HG03066 (cell line): ENCODE data around the gene MIDN.

Source experiments
- ATAC-seq: cut with Tn5 transposase; IDR thresholded peaks from one replicate; pipeline ENCODE4 v1.9.1; 2021; ENCODE audit warnings: low read depth; ENCODE audit not compliant: unreplicated experiment

Gene MIDN

DNA sequence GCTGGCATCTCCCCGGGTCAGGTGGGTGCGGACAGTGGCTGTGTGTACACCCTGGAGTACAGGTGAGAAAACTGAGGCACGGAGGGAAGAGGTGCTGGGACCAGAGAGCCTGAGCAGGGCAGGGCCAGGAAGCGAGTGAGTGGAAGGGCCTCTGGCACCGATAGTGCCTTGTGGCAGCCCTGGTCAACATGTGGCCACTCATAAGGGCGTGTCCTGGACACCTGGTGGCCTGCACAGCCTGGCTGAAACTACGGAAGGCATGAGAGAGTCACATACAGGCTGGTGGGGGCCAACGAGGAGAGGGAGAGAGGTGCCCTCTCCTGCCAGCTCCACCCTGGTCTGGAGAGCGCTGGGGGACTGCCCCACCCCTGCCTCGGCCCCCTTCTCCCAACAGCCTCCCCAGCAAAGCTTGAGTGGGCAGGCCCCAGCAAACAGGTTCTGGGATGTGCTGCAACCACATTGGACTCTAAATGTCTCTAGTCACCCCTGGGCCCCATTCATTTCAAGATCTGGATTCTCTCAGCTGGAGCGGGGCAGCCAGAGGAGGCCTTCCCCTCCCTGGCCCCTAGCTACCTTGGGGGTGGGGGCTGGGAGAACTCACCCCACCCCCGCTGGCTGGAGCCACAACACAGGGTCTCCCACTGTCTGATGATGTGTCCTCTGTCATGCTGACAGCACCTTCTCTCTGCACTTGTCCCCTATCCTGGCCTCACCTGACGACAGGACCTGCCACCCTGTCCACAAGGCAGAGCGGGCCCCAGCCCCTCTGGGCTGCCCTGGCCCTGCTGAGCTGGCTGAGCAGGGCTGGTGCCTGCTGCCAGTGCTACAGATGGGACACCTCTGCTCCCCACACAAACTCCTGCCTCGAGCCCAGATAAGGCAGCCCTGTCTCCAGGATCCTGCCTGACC lies 16.4 kb upstream of the MIDN start:
- no peak for ATAC-seq

DNA sequence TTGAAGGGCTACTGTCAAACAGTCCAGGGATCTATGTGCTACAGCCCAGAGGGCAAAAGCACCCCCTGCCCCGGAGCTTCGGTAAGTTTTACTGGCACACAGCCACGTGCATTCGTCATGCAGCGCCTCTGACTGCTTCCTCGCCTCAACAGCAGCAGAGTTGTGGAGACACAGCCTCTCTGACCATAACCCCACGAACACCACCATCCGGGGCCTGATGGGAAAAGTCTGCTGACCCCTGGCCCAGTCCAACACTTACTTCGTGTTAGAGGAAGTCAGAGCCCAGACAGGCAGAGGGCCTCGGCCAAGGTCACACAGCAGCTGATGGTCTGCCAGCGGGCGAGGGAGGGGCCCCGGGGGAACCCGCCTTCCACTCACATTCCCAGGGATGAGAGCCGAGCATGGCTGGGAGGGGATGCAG lies 15.7 kb upstream of the MIDN start:
- no peak for ATAC-seq

DNA sequence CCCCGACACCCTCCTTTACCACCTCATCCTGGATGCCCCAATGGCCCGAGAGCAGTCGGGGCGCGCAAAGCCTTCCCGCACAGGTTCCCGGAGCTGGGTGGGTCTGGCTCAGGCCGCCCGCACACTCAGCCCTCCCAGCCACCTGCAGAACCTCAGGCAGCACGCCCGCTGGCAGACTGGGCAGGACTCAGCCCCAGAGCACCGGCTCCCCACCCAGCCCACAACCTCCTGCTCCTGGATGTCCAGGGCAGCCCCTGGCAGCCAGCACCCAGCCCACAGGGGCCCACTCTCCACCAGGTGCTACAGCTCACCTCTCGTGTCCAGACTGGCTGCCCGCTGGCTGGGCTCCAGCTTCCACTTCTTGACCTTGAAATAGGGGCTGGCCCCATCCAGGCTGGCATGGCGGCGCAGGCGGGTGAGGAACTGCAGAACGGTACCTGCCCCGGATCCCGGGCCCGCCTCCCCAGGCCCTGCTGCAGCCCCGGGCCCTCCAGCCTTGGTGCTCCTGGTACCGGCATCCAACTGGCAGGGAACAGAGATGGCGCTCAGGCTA lies 15.2 kb upstream of the MIDN start:
- no peak for ATAC-seq

DNA sequence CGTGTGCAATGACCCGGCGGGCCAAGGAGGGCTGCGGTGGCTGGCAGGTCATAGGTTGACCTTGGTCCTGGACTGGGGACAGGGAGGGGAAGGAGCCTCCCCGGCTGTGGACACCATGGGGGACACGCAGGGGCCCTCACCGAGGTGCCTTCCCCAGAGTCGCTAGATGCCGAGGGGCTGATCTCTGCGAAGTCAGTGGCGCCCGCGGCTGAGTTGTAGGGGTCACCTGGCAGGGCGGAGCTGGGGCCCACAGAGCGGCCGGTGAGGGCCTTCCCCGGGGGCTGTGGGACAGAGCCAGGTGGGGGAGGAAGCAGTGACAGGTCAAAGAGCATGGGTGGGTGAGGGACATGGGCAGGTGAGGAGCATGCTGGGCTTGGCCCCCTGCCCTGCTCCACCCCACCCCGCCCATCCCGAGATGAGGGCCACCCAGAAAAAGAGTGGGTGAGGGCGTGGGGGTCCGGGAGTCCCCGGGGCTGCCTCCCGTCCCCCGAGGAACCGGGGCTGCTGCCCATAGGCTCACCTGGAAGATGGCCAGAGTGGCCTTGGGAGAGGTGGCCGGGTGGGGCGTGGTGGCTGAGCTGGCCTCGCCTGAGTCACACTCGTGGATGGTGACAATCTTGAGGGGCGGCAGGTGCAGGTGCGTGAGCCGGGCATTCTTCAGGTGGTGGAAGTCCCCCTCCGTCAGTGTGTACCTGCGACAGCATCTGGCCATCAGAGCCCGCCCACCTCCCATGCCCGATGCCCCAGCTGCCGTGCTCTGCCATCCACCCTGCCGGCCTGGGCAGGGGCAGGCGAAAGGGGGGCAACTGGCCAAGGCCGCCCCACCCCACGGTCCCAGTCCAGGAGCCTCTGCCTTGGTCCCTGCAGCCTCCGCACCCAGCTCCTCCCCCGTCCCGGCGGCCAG lies 14.1 kb upstream of the MIDN start:
- ATAC-seq = no peak

- ATAC-seq = no peak
Observed at GRCh38 chr19:1234955-1235380, 13.4 kb upstream of the MIDN start.

DNA sequence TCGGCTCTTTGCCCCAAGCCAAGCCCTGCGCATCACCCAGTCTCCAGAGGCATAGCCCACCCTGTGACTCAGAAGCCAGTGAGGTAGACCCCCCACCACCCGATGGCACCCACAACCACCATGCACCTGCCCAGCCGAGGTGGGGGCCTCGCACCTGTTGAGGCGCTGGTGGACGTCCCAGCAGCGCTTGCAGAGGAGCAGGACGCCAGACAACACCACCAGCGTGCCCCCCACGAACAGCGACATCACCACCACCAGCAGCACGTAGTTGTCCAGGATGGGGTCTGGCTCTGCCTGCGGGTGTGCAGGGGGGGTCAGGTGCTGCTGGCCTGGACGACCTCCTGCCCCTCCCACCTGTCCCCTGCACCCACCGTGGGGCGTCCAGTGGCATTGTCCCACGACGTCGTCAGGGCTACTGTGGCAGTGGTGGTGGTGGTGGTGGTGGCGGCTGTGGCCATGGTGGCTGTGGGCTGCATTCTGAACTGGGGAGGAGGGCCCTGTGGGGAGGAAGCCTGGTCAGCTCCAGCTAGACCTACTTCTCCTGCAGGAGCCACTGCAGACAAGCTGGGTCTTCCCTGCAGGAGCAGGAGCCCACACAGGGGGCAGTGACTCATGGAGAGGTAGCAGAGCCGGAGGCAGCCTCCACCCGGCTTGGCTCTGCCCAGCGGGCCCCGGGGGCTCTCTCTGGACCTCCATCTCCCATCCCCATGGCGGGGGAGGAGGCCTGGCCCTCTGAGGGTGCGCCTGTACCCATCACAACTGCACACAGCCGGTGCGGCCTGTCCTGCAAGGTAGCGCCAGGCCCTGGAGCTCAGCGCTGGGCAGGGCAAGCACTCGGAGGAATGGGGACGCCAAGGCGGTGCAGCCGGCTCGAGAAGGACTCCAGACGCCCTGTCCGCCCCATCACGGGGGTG lies 12.5 kb upstream of the MIDN start:
- no peak for ATAC-seq

GRCh38 chr19:1236576-1236975 lies 11.8 kb upstream of the MIDN start:
- no peak for ATAC-seq

DNA sequence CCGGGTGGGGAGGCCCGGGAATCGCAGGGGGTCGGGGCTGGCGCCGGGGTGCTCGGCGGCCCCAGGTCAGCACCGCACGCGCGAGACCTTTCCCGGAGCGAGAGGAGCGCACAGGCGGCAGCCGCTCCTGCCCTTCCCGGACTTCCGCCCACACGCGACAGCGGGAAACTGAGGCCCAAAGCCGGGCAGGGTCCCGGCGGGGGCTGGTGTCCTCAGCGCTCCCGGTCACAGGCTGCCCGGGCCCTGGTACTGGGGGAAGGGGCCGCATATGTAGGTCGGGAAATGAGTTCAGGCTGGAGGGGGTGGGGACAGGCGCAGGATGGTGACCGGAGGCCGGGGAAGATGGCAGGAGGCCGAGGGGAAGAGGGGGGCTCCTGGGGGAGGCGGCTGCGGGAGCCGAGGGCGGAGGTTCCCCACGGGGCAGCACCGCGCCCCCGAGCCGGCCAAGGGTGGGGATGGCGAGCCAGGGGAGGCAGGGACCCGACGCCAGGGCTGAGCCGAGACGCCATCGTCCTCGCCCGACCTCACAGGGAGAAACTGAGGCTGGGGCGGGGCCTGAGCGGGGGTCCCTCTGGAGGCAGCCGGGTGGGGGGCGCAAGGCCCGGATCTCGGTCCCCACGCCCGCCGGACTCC lies 11.2 kb upstream of the MIDN start:
- ATAC-seq = no peak

GRCh38 chr19:1237754-1238368 lies 10.5 kb upstream of the MIDN start, which contains the start of gene CBARP:
Gene CBARP (minus strand): TSS chr19:1238005. CDS start chr19:1236100, 1,905 bp downstream.
- no peak for ATAC-seq

- no peak for ATAC-seq
Observed at GRCh38 chr19:1238369-1239303, 9.7 kb upstream of the MIDN start.

DNA sequence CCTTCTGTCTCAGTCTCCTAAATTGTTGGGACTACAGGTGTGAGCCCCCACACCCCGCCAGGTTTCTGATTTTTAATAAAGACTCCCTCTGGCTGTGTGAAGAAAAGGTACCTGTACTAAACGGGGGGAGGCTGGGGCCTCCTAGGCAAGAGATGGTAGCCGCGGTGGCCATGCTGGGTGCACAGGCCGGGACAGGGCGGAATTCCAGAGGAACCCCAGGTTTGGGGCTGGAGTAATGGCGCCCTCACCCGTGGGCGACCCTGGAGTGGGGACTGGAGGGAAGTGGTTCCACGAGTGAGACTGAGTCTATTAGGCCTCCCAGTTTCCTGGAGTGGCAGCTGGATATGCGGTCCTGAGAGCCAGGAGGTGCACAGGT lies 9.0 kb upstream of the MIDN start:
- ATAC-seq = no peak

- ATAC-seq = no peak
Observed at GRCh38 chr19:1239796-1240737, 8.3 kb upstream of the MIDN start.

DNA sequence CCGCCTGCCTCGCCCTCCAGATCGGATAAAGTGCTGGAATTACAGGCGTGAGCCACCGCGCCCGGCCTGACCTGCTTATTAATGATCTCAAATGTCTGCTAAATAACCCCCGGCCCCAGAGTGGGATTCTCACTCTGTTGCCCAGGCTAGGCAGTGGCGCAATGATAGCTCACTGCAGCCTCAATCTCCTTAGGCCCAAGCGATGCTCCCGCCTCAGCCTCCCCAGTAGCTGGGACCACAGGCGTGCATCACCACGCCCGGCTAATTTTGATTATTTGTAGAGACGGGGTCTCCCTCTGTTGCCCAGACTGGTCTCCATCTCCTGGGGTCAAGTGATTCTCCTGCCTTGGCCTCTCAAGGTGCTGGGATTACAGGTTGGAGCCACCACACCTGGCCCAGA lies 7.5 kb upstream of the MIDN start:
- no peak for ATAC-seq

DNA sequence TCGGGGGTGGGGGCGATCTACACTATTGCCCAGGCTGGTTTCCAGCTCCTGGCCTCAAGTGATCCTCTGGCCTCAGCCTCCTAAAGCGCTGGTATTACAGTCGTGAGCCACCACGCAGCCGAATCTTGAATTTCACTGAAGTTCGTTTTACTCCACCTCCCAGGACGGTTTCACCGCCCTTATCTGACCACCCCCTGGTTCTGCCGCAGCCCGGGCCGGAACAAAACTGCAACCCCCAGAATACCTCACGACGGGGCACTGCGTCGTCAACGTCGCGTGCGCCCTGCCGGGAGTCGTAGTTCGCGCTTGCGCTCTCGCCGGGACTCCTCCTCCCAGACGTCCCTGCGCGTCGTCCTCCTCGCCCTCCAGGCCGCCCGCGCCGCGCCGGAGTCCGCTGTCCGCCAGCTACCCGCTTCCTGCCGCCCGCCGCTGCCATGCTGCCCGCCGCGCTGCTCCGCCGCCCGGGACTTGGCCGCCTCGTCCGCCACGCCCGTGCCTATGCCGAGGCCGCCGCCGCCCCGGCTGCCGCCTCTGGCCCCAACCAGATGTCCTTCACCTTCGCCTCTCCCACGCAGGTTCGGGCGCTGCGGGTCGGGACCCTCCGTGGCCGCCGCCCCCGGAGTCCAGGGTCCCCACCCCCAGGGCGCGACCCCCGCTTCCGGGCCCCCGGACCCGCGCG lies 6.8 kb upstream of the MIDN start, which contains the start of gene ATP5F1D:
TSS of gene ATP5F1D (plus strand) at position 335 of the 679 bp plus-strand sequence. CDS start at position 435, 100 bp downstream.
- no peak for ATAC-seq

DNA sequence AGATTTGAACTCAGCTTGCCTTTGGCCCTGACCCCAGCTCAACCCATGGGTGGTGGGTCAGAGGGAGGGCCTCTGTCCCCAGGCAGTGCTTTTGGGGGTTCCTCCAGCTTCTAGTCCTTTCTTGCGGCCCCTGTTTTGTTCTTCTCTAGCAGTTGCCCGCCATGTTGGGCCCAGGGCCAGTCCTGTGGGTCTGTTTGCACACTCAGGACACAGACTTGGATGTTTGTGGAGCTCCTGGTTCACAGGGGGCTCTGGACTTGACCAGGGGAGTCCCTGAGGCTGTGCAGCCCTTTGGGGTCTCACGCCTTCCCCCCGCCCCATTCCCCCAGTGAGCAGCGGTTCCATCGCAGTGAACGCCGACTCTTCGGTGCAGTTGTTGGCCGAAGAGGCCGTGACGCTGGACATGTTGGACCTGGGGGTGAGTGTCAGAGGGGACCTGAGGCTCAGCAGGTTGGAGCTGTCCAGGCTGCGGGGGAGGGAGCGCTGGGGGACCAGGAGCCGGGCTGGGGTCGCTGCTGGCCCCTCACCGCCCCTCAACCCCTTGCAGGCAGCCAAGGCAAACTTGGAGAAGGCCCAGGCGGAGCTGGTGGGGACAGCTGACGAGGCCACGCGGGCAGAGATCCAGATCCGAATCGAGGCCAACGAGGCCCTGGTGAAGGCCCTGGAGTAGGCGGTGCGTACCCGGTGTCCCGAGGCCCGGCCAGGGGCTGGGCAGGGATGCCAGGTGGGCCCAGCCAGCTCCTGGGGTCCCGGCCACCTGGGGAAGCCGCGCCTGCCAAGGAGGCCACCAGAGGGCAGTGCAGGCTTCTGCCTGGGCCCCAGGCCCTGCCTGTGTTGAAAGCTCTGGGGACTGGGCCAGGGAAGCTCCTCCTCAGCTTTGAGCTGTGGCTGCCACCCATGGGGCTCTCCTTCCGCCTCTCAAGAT lies 4.4 kb upstream of the MIDN start:
- no peak for ATAC-seq
